PC-9 (cell line): ENCODE measurements around the gene AP4M1.

ENCODE experiments used
- EZH2 ChIP-seq: fragments of 200-600 bp; sonication (generic); IDR thresholded peaks from 2 replicates; pipeline ENCODE4 v1.8.0; 2017; ENCODE audit warnings: antibody characterized with exemption, low read depth
- TF ChIP-seq, protein P1 (sequence below): fragments of 200-600 bp; sonication (generic); conservative IDR thresholded peaks from 2 replicates; pipeline ENCODE4 v1.6.1; 2017; ENCODE audit warnings: mixed run types, antibody characterized with exemption, mild to moderate bottlenecking, moderate library complexity

DNA sequence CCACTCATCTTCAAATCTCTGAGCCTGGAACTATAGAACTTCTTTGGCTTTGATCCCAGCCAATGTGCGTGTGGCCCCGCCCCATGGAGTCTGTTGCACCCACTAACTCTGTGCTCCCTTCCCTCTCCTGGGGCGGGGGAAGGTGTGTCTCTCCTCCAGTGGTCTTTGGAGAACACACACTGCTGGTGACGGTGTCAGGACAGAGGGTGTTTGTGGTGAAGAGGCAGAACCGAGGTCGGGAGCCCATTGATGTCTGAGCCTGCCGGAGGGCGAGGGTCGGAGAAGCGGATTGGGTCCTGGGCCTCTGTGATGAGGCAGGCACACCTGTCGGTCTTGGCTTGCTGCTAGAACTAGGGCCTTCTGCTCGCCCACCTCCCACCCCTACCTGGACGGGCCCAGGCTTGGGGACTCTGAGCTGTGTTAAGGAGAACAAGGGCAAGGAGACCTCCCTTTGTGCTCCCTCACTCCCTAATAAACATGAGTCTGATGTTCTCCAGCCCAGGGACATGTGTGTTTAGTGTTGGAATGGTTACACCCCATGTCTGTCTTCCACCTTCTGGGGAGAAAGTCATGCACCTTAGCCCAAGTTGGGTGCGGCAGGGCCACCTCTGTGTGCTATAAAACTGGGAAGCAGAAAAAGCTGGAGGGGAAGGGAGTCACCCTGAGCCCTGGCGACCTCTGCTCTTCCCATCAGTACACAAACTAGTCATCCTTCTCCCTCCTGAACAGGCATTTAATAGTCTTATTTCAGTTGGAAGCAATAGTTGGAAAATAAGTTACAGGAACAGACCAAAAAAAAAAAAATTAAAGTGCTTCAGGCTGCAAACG is 52.5 kb downstream of the AP4M1 start:
- TF ChIP-seq, protein P1, sequence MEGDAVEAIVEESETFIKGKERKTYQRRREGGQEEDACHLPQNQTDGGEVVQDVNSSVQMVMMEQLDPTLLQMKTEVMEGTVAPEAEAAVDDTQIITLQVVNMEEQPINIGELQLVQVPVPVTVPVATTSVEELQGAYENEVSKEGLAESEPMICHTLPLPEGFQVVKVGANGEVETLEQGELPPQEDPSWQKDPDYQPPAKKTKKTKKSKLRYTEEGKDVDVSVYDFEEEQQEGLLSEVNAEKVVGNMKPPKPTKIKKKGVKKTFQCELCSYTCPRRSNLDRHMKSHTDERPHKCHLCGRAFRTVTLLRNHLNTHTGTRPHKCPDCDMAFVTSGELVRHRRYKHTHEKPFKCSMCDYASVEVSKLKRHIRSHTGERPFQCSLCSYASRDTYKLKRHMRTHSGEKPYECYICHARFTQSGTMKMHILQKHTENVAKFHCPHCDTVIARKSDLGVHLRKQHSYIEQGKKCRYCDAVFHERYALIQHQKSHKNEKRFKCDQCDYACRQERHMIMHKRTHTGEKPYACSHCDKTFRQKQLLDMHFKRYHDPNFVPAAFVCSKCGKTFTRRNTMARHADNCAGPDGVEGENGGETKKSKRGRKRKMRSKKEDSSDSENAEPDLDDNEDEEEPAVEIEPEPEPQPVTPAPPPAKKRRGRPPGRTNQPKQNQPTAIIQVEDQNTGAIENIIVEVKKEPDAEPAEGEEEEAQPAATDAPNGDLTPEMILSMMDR: no peak
- TF ChIP-seq EZH2: no peak
